Activated naive CD4-positive, alpha-beta T cell treated with anti-CD3 and anti-CD28 coated beads, Interleukin-2, amount 50 U/mL, for 24 hours (primary cell): Measurements from ENCODE around the gene TRIM9.

Experiments
- H3K27ac Mint-ChIP-seq: one replicate; pipeline ENCODE4 v1.8.0; 2021; ENCODE audit warnings: mild to moderate bottlenecking, mixed read lengths
- H3K27me3 Mint-ChIP-seq: one replicate; pipeline ENCODE4 v1.8.0; 2021; ENCODE audit warnings: mixed read lengths
- H3K36me3 Mint-ChIP-seq: one replicate; pipeline ENCODE4 v1.8.0; 2021; ENCODE audit warnings: mixed read lengths
- H3K4me1 Mint-ChIP-seq: one replicate; pipeline ENCODE4 v1.8.0; 2021; ENCODE audit warnings: mixed read lengths
- H3K4me3 Mint-ChIP-seq: one replicate; pipeline ENCODE4 v1.8.0; 2021; ENCODE audit warnings: mild to moderate bottlenecking, mixed read lengths
- H3K9me3 Mint-ChIP-seq: one replicate; pipeline ENCODE4 v1.8.0; 2021; ENCODE audit warnings: mixed read lengths

The TRIM9 gene

GRCh38 chr14:51094901-51095853, at the start of gene TRIM9:
Gene TRIM9, minus strand, starts transcription at chr14:51095105. Its CDS starts 166 bp downstream, at chr14:51094939.
- H3K27me3 Mint-ChIP-seq, result peaks cover 9% of the 10 kb centered on the region
- no peaks in the 10 kb centered on the region for H3K36me3 Mint-ChIP-seq
- H3K27ac Mint-ChIP-seq, result peak within 1 kb of the TSS; percentile 55
- no peaks in the 10 kb centered on the region for H3K9me3 Mint-ChIP-seq
- peak within 1 kb of the TSS; percentile 91 for H3K4me3 Mint-ChIP-seq
- peaks cover 10% of the 10 kb centered on the region for H3K4me1 Mint-ChIP-seq

DNA sequence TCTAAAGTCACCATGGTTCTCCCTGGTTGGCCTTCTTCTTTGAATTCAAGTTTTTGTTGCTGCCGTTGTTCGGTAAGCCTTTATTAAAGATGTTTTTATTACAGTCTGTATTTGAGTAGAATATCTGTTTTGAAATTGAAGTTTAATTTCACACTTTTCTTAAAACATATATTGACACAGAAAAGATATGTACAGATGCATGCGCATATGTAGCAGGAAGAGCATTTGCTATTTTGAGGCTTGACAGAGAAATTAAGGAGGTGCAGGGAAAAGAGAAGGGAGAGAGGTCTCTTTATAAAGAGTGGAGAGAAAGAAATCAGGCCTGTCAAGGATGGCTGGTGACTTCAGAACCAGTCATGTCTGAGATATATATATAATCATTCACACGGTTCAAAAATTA, 46.0 kb upstream of the TRIM9 start:
- Mint-ChIP-seq H3K4me1 (no peaks in the 10 kb centered on the region), H3K27me3 (no peaks in the 10 kb centered on the region), H3K9me3 (no peaks in the 10 kb centered on the region), H3K4me3 (no peak overlapping the region), H3K36me3 (peaks cover 1% of the 10 kb centered on the region), H3K27ac (no peak overlapping the region)

- Mint-ChIP-seq H3K27ac (no peak overlapping the region), H3K4me3 (no peak overlapping the region), H3K36me3 (peaks cover 1% of the 10 kb centered on the region), H3K27me3 (no peaks in the 10 kb centered on the region), H3K9me3 (no peaks in the 10 kb centered on the region), H3K4me1 (no peaks in the 10 kb centered on the region)
These were observed 45.4 kb upstream of the TRIM9 start for GRCh38 chr14:51140338-51140737.

- Mint-ChIP-seq H3K36me3 (peaks cover 1% of the 10 kb centered on the region), H3K27me3 (no peaks in the 10 kb centered on the region), H3K4me3 (no peak overlapping the region), H3K27ac (no peak overlapping the region), H3K4me1 (no peaks in the 10 kb centered on the region), H3K9me3 (peaks cover 3% of the 10 kb centered on the region)
These were observed 44.3 kb upstream of the TRIM9 start for GRCh38 chr14:51139121-51139681.

DNA sequence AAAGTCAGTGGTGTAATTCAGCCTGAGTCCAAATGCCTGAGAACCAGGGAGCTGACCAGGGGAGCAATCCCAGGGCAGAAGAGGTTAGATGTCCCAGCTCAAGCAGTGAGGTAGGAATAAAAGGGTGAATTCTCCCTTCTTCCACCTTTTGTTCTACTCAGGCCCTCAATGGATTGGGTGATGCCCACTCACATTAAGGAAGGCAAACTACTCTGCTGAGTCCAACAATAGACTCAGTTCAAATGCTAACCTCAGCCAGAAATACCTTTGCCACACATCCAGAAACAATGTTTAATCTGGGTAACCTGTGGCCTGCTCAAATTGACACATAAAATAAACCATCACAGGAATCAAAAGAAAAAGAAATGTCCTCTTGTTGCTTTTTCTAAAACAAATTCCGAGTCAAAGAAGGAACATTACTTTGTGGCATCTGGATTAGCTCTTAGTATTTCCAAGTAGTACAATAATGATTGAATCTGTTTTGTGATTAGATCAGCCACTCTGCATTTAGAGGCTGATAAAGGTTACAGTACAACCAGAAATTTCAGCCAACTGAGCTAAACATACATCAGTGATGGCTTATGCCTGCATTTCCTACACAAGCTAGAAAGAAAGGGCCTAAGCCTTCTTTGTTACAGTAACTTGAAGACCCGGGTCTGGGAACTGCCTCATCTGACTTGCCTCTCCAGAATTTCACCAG, 43.6 kb upstream of the TRIM9 start:
- no peaks in the 10 kb centered on the region for H3K4me1 Mint-ChIP-seq

GRCh38 chr14:51131516-51131915, 36.6 kb upstream of the TRIM9 start:
- Mint-ChIP-seq H3K27ac (no peak overlapping the region), H3K27me3 (peaks cover 20% of the 10 kb centered on the region), H3K9me3 (peaks cover 5% of the 10 kb centered on the region), H3K36me3 (no peaks in the 10 kb centered on the region), H3K4me1 (no peaks in the 10 kb centered on the region), H3K4me3 (no peak overlapping the region)

More for the DNA sequence above, 43.6 kb upstream of the TRIM9 start:
- Mint-ChIP-seq H3K4me3 (no peak overlapping the region), H3K9me3 (peaks cover 5% of the 10 kb centered on the region), H3K36me3 (peaks cover 1% of the 10 kb centered on the region), H3K27ac (no peak overlapping the region), H3K27me3 (peaks cover 2% of the 10 kb centered on the region)

DNA sequence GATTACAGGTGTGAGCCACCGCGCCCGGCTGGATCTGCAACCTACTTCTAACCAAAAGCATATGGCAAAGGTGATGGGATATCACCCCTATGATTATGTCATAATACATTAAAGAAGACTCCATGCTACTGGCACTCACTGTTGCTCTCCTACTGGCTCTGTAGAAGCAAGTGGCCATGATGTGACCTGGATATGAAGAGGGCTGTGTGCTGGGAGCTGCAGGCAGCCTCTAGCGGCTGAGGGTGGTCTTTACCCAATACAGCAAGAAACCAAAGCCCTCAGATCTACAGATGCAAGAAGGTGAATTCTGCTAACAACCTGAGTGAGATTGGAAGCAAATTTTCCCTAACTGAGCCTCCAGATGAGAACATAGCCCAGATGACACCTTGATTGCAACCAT, 34.2 kb upstream of the TRIM9 start:
- peaks cover 2% of the 10 kb centered on the region for H3K9me3 Mint-ChIP-seq
- H3K27me3 Mint-ChIP-seq, result peaks cover 21% of the 10 kb centered on the region
- no peak overlapping the region for H3K4me3 Mint-ChIP-seq
- H3K36me3 Mint-ChIP-seq, result no peaks in the 10 kb centered on the region
- H3K4me1 Mint-ChIP-seq, result no peaks in the 10 kb centered on the region
- H3K27ac Mint-ChIP-seq, result no peak overlapping the region

DNA sequence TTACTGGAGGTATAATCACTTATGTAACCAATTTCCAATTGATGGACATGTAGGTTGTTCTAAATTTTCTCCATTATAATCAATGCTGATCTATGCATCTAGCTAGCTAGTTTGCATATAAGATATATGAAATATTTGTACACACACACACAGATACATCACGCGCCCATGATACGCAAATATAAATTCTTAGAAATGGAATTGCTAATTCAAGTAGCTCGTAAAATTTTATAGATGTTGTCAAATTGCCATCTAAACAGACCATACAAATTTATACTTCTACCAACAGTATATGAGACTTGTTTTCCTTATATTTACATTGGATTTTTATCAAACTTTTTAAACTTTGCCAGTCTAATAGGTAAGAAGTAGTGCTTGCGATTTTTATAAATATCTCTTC, 29.1 kb upstream of the TRIM9 start:
- Mint-ChIP-seq H3K36me3 (no peaks in the 10 kb centered on the region), H3K9me3 (no peaks in the 10 kb centered on the region), H3K4me3 (no peak overlapping the region), H3K4me1 (no peaks in the 10 kb centered on the region), H3K27me3 (peaks cover 7% of the 10 kb centered on the region), H3K27ac (no peak overlapping the region)

DNA sequence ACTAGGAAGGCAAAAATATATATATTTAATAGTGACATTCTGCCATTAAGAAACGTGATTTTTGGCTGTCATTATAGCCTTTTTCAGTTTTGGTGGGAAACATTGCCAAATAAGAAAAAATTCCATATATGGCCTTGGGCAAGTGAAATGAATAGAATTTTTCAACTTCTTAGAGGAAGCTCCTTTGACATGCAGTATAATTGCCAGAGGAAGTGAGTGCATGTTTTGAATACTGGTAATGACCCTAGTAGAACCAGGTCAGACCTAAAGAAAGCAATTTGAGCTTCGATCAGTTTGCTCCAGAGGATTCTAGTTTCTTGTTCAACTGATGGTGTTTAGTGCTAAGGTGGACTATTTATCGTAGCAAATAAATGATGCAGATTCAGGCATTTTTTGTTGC, 26.2 kb upstream of the TRIM9 start:
- Mint-ChIP-seq H3K36me3 (no peaks in the 10 kb centered on the region), H3K27me3 (no peaks in the 10 kb centered on the region), H3K4me1 (no peaks in the 10 kb centered on the region), H3K9me3 (no peaks in the 10 kb centered on the region), H3K27ac (no peak overlapping the region), H3K4me3 (no peak overlapping the region)

- no peak overlapping the region for H3K27ac Mint-ChIP-seq
- H3K27me3 Mint-ChIP-seq, result no peaks in the 10 kb centered on the region
- no peak overlapping the region for H3K4me3 Mint-ChIP-seq
- no peaks in the 10 kb centered on the region for H3K4me1 Mint-ChIP-seq
- no peaks in the 10 kb centered on the region for H3K9me3 Mint-ChIP-seq
- no peaks in the 10 kb centered on the region for H3K36me3 Mint-ChIP-seq
These were observed 24.6 kb upstream of the TRIM9 start for GRCh38 chr14:51119411-51120051.

GRCh38 chr14:51118993-51119392, 24.1 kb upstream of the TRIM9 start:
- Mint-ChIP-seq H3K27me3 (no peaks in the 10 kb centered on the region), H3K4me1 (no peaks in the 10 kb centered on the region), H3K4me3 (no peak overlapping the region), H3K36me3 (no peaks in the 10 kb centered on the region), H3K9me3 (no peaks in the 10 kb centered on the region), H3K27ac (no peak overlapping the region)

DNA sequence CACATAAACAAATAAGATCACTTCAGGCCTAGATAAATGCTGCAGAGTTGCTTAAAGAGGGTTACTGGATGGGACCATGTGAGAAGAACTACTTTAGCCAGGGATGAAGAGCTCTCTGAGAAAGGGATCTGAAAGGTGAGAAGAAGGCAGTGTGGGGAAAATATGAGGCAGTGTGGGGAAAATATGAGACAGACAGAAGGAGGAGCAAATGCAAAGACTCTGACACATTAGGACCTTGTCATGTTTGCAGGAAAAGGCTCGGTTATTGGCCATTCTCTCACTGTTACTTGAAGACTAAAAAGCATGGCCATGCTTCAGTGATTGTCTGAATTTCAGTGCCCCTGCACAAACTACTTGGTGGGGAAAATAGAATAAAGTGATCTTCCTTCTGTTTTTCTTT, 22.7 kb upstream of the TRIM9 start:
- Mint-ChIP-seq H3K4me3 (no peak overlapping the region), H3K27me3 (no peaks in the 10 kb centered on the region), H3K4me1 (no peaks in the 10 kb centered on the region), H3K36me3 (no peaks in the 10 kb centered on the region), H3K9me3 (no peaks in the 10 kb centered on the region), H3K27ac (no peak overlapping the region)

GRCh38 chr14:51116682-51117081, 21.8 kb upstream of the TRIM9 start:
- Mint-ChIP-seq H3K27me3 (no peaks in the 10 kb centered on the region), H3K27ac (no peak overlapping the region), H3K9me3 (no peaks in the 10 kb centered on the region), H3K4me1 (no peaks in the 10 kb centered on the region), H3K4me3 (no peak overlapping the region), H3K36me3 (no peaks in the 10 kb centered on the region)

DNA sequence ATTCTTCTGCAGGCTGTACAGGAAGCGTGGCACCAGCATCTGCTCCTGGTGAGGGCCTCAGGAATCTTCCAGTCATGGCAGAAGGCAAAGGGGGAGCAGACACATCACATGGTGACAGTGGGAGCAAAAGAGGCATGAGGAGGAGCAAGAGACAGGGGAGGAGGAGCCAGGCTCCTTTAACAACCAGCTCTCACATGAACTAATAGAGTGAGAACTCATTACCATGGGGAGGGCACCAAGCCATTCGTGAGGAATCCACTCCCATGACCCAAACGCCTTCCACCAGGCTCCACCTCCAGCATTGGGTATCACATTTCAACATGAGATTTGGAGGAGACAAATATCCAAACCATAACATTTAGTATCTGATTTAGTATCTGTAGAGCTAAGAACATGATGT, 14.7 kb upstream of the TRIM9 start:
- Mint-ChIP-seq H3K27me3 (no peaks in the 10 kb centered on the region), H3K4me3 (no peak overlapping the region), H3K36me3 (no peaks in the 10 kb centered on the region)

DNA sequence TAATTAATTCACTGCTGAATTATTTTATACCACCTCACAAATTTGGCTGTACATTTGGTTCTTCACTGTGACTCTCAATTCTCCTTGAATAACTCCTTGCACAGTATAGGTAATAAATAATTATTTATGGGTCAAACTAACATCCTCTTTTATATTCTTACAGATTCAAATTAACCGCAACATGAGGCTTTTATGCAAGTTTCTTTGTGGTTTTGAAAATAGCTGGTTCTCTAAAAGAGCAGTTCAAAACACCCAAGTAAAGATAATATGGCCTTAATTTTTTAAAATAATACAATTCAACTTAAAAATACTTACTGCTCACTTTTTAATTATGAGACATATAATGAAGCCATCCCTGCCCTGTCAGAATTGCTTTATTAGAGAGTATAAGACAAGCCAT, 12.9 kb upstream of the TRIM9 start:
- no peaks in the 10 kb centered on the region for H3K27me3 Mint-ChIP-seq
- H3K9me3 Mint-ChIP-seq, result no peaks in the 10 kb centered on the region
- no peaks in the 10 kb centered on the region for H3K36me3 Mint-ChIP-seq
- H3K27ac Mint-ChIP-seq, result no peak overlapping the region
- H3K4me3 Mint-ChIP-seq, result no peak overlapping the region
- H3K4me1 Mint-ChIP-seq, result no peaks in the 10 kb centered on the region

More for the DNA sequence above, 14.7 kb upstream of the TRIM9 start:
- H3K27ac Mint-ChIP-seq, result no peak overlapping the region
- H3K4me1 Mint-ChIP-seq, result no peaks in the 10 kb centered on the region
- H3K9me3 Mint-ChIP-seq, result no peaks in the 10 kb centered on the region
